ENCODE results near the gene ATP2A2. TPM values are rescaled to one million over a fixed set of nuclear protein-coding genes. Genes with fewer than 3 reads are reported as not detected.

Gene ATP2A2
- total and polyA plus RNA-seq, 2 experiments from 2014 or later, result 297 to 400 TPM

DNA sequence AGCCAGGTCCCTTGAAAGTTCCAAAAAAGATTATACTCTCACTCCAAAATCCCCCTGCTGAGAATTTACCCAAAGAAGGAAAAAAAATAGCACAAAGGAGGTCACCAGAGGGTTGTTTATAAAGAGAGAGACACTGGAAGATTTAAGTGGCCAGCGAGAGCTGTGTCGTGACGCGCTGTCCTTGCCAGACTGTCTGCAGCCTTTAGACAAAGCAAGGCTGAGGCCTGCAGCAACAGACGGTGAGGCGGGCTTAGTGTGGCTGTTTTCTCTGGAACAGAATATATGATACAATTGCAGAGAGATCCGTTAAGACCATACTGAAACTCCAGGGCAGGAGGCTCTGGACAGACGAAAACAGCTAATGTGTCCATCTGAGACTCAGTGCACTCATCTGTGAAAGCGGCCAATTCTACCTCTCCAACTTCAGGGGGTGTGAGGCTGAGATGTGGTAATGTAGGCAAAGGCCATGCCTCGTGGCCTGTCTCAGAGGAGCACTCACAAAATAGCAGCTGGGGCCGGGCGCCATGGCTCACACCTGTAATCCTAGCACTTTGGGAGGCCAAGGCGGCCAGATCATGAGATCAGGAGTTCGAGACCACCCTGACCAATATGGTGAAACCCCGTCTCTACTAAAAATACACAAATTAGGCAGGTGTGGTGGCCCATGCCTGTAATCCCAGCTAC is 86.3 kb downstream of the ATP2A2 start:
- Histone ChIP-seq H3K27ac (peak overlapping the region; percentile 67), H3K4me1 (ENCODE audit: low read depth) (no peaks in the 10 kb centered on the region), H3K4me3 (no peak overlapping the region), H3K27me3 (no peaks in the 10 kb centered on the region), H3K36me3 (peaks cover 6% of the 10 kb centered on the region), H3K9me3 (ENCODE audit: low read depth) (no peaks in the 10 kb centered on the region)
- TF ChIP-seq, protein P1, sequence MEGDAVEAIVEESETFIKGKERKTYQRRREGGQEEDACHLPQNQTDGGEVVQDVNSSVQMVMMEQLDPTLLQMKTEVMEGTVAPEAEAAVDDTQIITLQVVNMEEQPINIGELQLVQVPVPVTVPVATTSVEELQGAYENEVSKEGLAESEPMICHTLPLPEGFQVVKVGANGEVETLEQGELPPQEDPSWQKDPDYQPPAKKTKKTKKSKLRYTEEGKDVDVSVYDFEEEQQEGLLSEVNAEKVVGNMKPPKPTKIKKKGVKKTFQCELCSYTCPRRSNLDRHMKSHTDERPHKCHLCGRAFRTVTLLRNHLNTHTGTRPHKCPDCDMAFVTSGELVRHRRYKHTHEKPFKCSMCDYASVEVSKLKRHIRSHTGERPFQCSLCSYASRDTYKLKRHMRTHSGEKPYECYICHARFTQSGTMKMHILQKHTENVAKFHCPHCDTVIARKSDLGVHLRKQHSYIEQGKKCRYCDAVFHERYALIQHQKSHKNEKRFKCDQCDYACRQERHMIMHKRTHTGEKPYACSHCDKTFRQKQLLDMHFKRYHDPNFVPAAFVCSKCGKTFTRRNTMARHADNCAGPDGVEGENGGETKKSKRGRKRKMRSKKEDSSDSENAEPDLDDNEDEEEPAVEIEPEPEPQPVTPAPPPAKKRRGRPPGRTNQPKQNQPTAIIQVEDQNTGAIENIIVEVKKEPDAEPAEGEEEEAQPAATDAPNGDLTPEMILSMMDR (IDR thresholded peaks at IDR 0.05; ENCODE audit: low read depth, low read length), result no peak
- DNase-seq (ENCODE audit: low read depth in 1 of 2, low spot score in 1 of 2), result no peak

DNA sequence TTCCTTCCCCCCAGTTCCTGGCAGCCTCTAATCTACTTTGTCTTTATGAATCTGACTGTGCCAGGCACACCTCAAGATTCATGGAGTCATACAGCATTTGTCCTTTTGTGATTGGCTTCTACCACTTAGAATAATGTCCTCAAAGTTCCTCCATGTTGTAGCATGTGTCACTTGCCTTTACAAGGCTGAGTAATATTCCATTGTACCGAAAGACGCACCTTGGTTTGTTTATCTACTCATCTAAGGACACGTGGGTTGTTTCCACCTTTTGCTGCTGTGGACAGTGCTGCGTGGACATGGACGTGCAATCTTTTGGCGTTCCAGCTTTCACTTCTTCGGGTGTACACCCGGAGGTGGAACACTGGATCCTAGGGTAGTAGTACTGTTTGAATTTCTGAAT is 88.9 kb downstream of the ATP2A2 start:
- no peak for DNase-seq (ENCODE audit: low read depth in 1 of 2, low spot score in 1 of 2)
- no peak overlapping the region for H3K27ac ChIP-seq
- H3K36me3 ChIP-seq, result peaks cover 13% of the 10 kb centered on the region
- H3K4me1 ChIP-seq (ENCODE audit: low read depth), result no peaks in the 10 kb centered on the region
- TF ChIP-seq, protein P1 (IDR thresholded peaks at IDR 0.05; ENCODE audit: low read depth, low read length), result no peak
- no peak overlapping the region for H3K4me3 ChIP-seq
- H3K9me3 ChIP-seq (ENCODE audit: low read depth), result no peaks in the 10 kb centered on the region
- H3K27me3 ChIP-seq, result no peaks in the 10 kb centered on the region

DNA sequence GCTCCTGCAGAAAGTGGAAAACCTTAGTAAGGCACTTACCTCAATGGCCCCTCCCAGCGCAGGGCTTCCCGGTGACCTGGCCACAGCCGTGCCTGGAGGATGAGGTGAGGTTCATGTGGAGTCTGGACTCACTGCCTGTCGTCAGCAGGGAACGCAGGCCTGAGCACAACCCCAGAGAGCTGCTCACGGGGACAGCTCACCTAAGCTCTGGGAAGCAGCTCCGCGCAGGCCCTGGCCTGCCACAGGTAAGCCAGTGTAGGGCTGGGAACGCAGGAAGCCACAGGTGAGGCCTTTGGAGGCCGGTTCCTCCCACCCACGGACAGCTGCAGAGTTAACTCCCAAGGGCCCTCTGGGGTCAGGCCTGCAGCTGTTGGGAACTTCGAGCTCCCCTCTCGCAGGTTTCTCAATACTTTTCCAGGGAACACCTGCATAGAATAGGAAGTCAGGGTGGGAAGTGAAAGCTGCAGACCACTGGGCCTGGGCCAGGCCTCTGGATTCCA is 89.7 kb downstream of the ATP2A2 start:
- peaks cover 21% of the 10 kb centered on the region for H3K36me3 ChIP-seq
- TF ChIP-seq, protein P1 (IDR thresholded peaks at IDR 0.05; ENCODE audit: low read depth, low read length), result no peak

DNA sequence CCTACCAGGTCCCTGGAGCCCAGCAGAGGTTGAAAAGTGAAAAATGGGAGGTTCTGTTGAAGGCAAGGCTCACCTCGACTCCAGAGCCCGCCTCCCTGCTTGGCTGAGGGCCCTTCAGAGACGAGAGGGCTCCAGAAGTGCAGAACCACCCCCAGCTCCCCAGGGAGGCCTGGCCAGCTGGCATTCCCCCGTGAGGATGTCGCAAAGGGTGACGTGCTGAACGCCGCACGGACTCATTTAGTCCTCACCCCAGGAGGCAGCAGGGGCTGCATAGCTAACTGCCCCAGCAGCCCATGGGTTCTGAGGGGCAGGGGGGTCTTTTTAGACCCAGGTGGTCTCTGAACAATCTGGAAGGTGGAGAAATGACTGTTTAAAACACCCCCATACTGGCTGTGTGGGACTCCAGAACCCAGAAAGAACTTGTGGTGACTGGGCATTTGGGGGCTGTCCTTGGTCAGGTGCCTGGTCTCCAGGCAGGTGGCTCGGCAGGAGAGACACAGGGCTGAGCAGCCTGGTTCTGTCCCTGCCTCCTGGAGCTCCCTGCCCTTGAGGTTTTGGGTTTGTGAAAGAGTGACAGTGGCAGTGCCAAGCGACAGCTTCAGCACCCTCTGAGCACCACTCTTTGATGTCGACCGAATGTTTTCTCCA is 90.5 kb downstream of the ATP2A2 start:
- H3K36me3 ChIP-seq, result peaks cover 26% of the 10 kb centered on the region
- H3K27me3 ChIP-seq, result no peaks in the 10 kb centered on the region
- TF ChIP-seq, protein P1 (IDR thresholded peaks at IDR 0.05; ENCODE audit: low read depth, low read length), result no peak
- H3K27ac ChIP-seq, result no peak overlapping the region
- peak in 1 of 2 donors; percentile 32 for DNase-seq (ENCODE audit: low read depth in 1 of 2, low spot score in 1 of 2)
- H3K4me1 ChIP-seq (ENCODE audit: low read depth), result no peaks in the 10 kb centered on the region
- H3K4me3 ChIP-seq, result no peak overlapping the region
- no peaks in the 10 kb centered on the region for H3K9me3 ChIP-seq (ENCODE audit: low read depth)

More for the DNA sequence above, 89.7 kb downstream of the ATP2A2 start:
- Histone ChIP-seq H3K27ac (no peak overlapping the region), H3K27me3 (no peaks in the 10 kb centered on the region), H3K4me3 (no peak overlapping the region), H3K4me1 (ENCODE audit: low read depth) (no peaks in the 10 kb centered on the region), H3K9me3 (ENCODE audit: low read depth) (no peaks in the 10 kb centered on the region)
- no peak for DNase-seq (ENCODE audit: low read depth in 1 of 2, low spot score in 1 of 2)

DNA sequence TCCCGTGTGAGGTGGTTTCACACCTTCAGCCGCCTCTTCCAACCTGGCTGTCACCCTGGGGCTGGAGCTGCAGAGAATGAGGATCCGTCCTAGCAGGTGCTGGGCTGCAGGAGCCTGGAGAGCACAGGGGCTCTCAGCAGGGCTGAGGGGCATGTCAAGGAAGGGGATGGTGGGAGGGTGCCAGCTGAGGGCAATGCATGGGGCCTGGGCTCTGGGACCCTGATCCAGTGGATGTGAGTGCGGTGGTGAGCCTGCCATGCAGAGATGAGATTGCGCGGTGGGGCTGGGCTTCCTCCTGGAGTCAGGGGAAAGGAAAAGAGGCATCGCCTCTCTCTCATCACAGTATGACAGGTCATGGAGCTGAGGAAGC is 91.0 kb downstream of the ATP2A2 start:
- Histone ChIP-seq H3K4me1 (ENCODE audit: low read depth) (no peaks in the 10 kb centered on the region), H3K9me3 (ENCODE audit: low read depth) (no peaks in the 10 kb centered on the region), H3K27ac (no peak overlapping the region), H3K27me3 (no peaks in the 10 kb centered on the region), H3K36me3 (peaks cover 26% of the 10 kb centered on the region), H3K4me3 (no peak overlapping the region)
- DNase-seq (ENCODE audit: low read depth in 1 of 2, low spot score in 1 of 2), result no peak
- TF ChIP-seq, protein P1 (IDR thresholded peaks at IDR 0.05; ENCODE audit: low read depth, low read length), result no peak

Data from cardiac muscle cell (in vitro differentiated cells and primary cell).